BLaER1 treated with 17β-estradiol and CSF1 and Interleukin-3, amounts not matched to agents 10 nM and 100 nM (cell line): Measurements from ENCODE around the gene GIGYF1.
"Not testable (repeated sequence)": the region's sequence is repeated elsewhere in the genome, so short reads cannot be mapped to it uniquely, and the experiment has no call there.

Experiments
- H3K27ac ChIP-seq, 11 experiments: shearing (Covaris generic); formaldehyde crosslinking; 2 replicates each; pipeline ENCODE4 v1.8.1; 2022
- H3K27me3 ChIP-seq, 11 experiments: shearing (Covaris generic); formaldehyde crosslinking; 2 replicates each; pipeline ENCODE4 v1.8.1; 2022
- H3K36me3 ChIP-seq, 11 experiments: shearing (Covaris generic); formaldehyde crosslinking; 2 replicates each; pipeline ENCODE4 v1.8.1; 2022
- H3K4me1 ChIP-seq, 10 experiments: shearing (Covaris generic); formaldehyde crosslinking; 2 replicates each; pipeline ENCODE4 v1.8.1; 2022
- H3K4me2 ChIP-seq, 11 experiments: shearing (Covaris generic); formaldehyde crosslinking; 2 replicates each; pipeline ENCODE4 v1.8.1; 2022
- H3K4me3 ChIP-seq, 10 experiments: shearing (Covaris generic); formaldehyde crosslinking; 2 replicates each; pipeline ENCODE4 v1.8.1; 2022
- H3K9ac ChIP-seq, 11 experiments: shearing (Covaris generic); formaldehyde crosslinking; 2 replicates each; pipeline ENCODE4 v1.8.1; 2022
- H3K9me3 ChIP-seq, 11 experiments: shearing (Covaris generic); formaldehyde crosslinking; replicated peaks in 1 of 11; 2 replicates each; pipeline ENCODE4 v1.8.1; 2022
- H4K20me1 ChIP-seq, 11 experiments: shearing (Covaris generic); formaldehyde crosslinking; 2 replicates each; pipeline ENCODE4 v1.8.1; 2022
- Cebpa-rat ChIP-seq, 11 experiments: shearing (Covaris generic); IDR thresholded peaks; 2 replicates each; pipeline ENCODE4 v1.8.1; 2022

GIGYF1 gene

DNA sequence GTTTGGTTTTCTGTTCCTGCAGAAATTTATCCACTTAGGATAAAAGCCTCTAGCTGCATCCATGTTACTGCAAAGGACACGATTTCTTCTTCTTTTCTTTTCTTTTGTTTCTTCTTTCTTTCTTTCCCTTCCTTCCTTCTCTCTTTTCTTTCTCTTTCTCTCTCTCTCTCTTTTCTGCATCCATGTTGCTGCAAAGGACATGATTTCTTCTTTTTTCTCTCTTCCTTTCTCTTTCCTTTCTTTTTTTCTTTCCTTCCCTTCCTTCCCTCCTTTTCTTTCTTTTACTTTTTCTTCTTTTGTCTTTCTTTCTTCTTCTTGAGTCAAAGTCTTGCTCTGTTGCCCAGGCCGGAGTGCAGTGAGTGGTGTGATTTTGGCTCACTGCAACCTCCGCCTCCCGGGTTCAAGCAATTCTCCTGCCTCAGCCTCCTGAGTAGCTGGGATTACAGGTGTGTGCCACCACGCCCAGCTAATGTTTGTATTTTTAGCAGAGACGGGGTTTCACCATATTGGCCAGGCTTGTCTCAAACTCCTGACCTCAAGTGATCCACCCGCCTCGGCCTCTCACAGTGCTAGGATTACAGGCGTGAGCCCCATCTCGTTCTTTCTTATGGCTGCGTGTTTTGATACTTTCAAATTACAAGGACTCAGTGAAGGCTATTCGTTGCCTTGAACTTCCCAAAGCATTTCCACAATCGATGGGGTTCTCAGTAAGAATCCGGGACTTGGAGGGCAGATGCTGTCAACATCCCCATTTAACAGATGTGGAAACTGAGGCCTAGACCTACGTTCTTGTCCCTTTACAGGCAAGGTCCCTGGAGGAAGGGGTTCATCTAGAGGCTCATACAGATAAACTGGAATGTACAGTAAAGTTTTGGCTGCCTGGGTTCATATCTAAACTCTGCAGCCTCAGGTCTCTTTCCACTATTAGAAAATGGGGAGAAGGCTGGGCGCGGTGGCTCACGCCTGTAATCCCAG, 22.4 kb downstream of the GIGYF1 start:
- no peak for TF ChIP-seq Cebpa-rat (IDR thresholded peaks at IDR 0.05)
- Histone ChIP-seq H3K9ac (no peak overlapping the region), H3K4me2 (no peak overlapping the region), H3K27me3 (no peaks in the 10 kb centered on the region), H3K4me1 (peaks cover 4 to 25% (median 10%) of the 10 kb centered on the region in 10 experiments), H3K36me3 (peaks cover 3 to 4% (median 4%) of the 10 kb centered on the region in 11 experiments), H4K20me1 (peaks cover 13 to 22% (median 16%) of the 10 kb centered on the region in 11 experiments), H3K27ac (no peak overlapping the region), H3K9me3 (no peaks in the 10 kb centered on the region), H3K4me3 (no peak overlapping the region)

DNA sequence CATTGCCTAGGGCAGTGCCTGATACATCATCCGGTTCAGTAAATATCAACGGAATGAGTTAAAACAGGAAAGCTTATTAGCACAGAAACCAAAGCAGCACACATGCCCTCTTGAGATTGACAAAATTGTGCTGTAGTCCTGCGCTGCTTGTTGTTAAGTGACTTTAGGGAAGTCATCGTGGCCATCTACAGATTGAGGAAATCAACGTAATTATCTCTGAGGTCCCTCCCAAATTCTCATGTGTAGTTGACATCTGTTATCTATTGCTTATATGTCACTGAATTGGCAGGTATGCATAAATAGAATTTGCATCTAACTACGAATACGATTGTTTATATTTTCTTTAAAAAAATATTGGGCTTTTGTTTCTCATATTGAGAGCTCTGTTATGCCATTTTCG, 24.0 kb downstream of the GIGYF1 start:
- H3K4me1 ChIP-seq, result peaks cover 0 to 21% (median 6%) of the 10 kb centered on the region in 10 experiments; a peak in 12 of 20 replicates
- H3K27ac ChIP-seq, result no peak overlapping the region
- H3K4me2 ChIP-seq, result no peak overlapping the region
- peaks cover 5 to 9% (median 8%) of the 10 kb centered on the region in 11 experiments; a peak in 17 of 22 replicates for H4K20me1 ChIP-seq
- H3K9ac ChIP-seq, result no peak overlapping the region
- no peaks in the 10 kb centered on the region for H3K36me3 ChIP-seq
- H3K4me3 ChIP-seq, result no peak overlapping the region
- H3K27me3 ChIP-seq, result no peaks in the 10 kb centered on the region
- no peak for TF ChIP-seq Cebpa-rat (IDR thresholded peaks at IDR 0.05)
- H3K9me3 ChIP-seq, result no peaks in the 10 kb centered on the region

GRCh38 chr7:100669106-100669505, 24.9 kb downstream of the GIGYF1 start:
- not testable (repeated sequence) for H3K27ac ChIP-seq, H3K9me3 ChIP-seq, H3K27me3 ChIP-seq, H3K4me2 ChIP-seq, H3K4me3 ChIP-seq, H4K20me1 ChIP-seq, H3K9ac ChIP-seq, H3K36me3 ChIP-seq
- peaks cover 0 to 21% (median 6%) of the 10 kb centered on the region in 10 experiments; a peak in 12 of 20 replicates for H3K4me1 ChIP-seq

GRCh38 chr7:100668069-100668449, 26.0 kb downstream of the GIGYF1 start:
- Histone ChIP-seq H3K27me3 (no peaks in the 10 kb centered on the region), H3K4me3 (no peak overlapping the region), H3K4me1 (peaks cover 0 to 22% (median 6%) of the 10 kb centered on the region in 10 experiments; a peak in 12 of 20 replicates), H4K20me1 (no peaks in the 10 kb centered on the region), H3K36me3 (no peaks in the 10 kb centered on the region), H3K4me2 (no peak overlapping the region), H3K9ac (no peak overlapping the region), H3K9me3 (no peaks in the 10 kb centered on the region), H3K27ac (no peak overlapping the region)
- no peak for TF ChIP-seq Cebpa-rat (IDR thresholded peaks at IDR 0.05)

- Histone ChIP-seq H3K9me3 (no peaks in the 10 kb centered on the region), H3K27ac (no peak overlapping the region), H3K4me3 (no peak overlapping the region)
Observed at GRCh38 chr7:100667331-100668068, 26.6 kb downstream of the GIGYF1 start.

DNA sequence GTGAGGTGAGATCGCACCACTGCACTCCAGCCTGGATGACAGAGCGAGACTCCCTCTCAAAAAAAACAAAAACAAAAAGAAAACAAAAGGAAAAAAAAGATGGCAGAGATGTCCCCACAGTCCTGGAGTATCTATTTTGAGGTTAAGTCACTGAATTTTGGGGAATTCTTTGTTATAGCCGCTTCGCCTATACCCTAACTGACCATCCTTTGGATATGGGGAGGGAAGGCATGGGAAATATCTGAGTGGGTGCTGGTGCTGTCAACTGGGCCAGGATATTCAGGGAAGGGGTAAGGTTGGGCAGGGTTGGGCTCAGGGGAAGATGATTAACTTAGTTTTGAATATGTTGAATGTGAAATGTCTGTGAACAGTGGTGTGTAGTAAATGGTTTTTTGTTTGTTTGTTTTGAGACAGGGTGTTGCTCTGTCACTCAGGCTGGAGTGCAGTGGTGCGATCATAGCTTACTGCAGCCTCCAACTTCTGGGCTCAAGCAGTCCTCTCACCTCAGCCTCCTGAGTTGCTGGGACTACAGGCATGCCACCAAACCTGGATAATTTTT, 28.8 kb downstream of the GIGYF1 start:
- H3K36me3 ChIP-seq, result no peaks in the 10 kb centered on the region

More at GRCh38 chr7:100667331-100668068, 26.6 kb downstream of the GIGYF1 start:
- Histone ChIP-seq H3K27me3 (no peaks in the 10 kb centered on the region), H3K4me2 (no peak overlapping the region), H3K36me3 (no peaks in the 10 kb centered on the region), H4K20me1 (no peaks in the 10 kb centered on the region), H3K4me1 (peaks cover 0 to 22% (median 4%) of the 10 kb centered on the region in 10 experiments; a peak in 9 of 20 replicates), H3K9ac (no peak overlapping the region)
- TF ChIP-seq Cebpa-rat (IDR thresholded peaks at IDR 0.05), result no peak

DNA sequence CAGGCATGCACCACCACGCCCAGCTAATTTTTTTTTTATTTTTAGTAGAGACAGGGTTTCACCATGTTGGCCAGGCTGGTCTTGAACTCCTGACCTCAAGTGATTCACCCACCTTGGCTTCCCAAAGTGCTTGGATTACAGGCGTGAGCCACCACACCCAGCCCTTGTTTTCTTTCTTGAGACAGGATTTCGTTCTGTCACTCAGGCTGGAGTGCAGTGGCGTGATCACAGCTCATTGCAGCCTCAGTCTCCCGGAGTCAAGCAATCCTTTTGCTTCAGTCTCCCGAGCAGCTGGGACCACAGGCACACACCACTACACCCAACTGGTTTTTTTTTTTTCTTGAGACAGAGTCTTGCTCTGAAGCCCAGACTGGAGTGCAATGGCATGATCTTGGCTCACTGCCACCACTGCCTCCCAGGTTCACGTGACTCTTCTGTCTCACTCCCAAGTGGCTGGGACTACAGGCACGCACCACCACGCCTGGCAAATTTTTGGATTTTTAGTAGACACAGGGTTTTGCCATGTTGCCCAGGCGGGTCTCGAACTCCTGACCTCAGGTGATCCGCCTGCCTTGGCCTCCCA, 31.8 kb downstream of the GIGYF1 start:
- not testable (repeated sequence) for H3K36me3 ChIP-seq, H3K9me3 ChIP-seq, H3K27me3 ChIP-seq, H4K20me1 ChIP-seq, H3K27ac ChIP-seq, H3K4me3 ChIP-seq
- H3K9ac ChIP-seq, result peak overlapping the region in 1 of 11 experiments; percentile 29; a peak in 1 of 22 replicates
- H3K4me1 ChIP-seq, result peaks cover 0 to 20% (median 8%) of the 10 kb centered on the region in 10 experiments; a peak in 9 of 20 replicates
- H3K4me2 ChIP-seq, result peak overlapping the region in 1 of 11 experiments; percentile 44; a peak in 1 of 22 replicates

More for the DNA sequence above, 28.8 kb downstream of the GIGYF1 start:
- Histone ChIP-seq H4K20me1 (no peaks in the 10 kb centered on the region), H3K4me2 (no peak overlapping the region), H3K27me3 (no peaks in the 10 kb centered on the region), H3K27ac (no peak overlapping the region), H3K4me1 (peaks cover 0 to 30% (median 4%) of the 10 kb centered on the region in 10 experiments; a peak in 8 of 20 replicates), H3K9me3 (no peaks in the 10 kb centered on the region), H3K9ac (no peak overlapping the region), H3K4me3 (no peak overlapping the region)
- TF ChIP-seq Cebpa-rat (IDR thresholded peaks at IDR 0.05), result no peak

- no peak within 1 kb of the TSS for H3K4me3 ChIP-seq
- no peak within 1 kb of the TSS for H3K27ac ChIP-seq
- no peak within 1 kb of the TSS for H3K4me2 ChIP-seq
- H3K36me3 ChIP-seq, result no peaks in the 10 kb centered on the region
- H4K20me1 ChIP-seq, result no peaks in the 10 kb centered on the region
- TF ChIP-seq Cebpa-rat (IDR thresholded peaks at IDR 0.05), result no peak
- peaks cover 0 to 6% (median 0%) of the 10 kb centered on the region in 11 experiments; a peak in 3 of 22 replicates for H3K9me3 ChIP-seq
- H3K9ac ChIP-seq, result no peak within 1 kb of the TSS
- H3K4me1 ChIP-seq, result peaks cover 0 to 10% (median 3%) of the 10 kb centered on the region in 10 experiments; a peak in 4 of 20 replicates
- H3K27me3 ChIP-seq, result peaks cover 15 to 32% (median 21%) of the 10 kb centered on the region in 11 experiments; a peak in 19 of 22 replicates
Observed at GRCh38 chr7:100655908-100656674, 38.0 kb downstream of the GIGYF1 start, which contains the start of gene ACTL6B. ACTL6B (minus strand) TSS chr7:100656448; CDS start chr7:100656354, 94 bp downstream.
